GM23338 (cell line): ENCODE measurements around the gene ABCC1. TPM values are rescaled to one million over a fixed set of nuclear protein-coding genes. Genes with fewer than 3 reads are reported as not detected.
A peak's percentile ranks its signal among the peaks of the same experiment; 100 is the strongest.

Experiments used
- ATAC-seq: fragments of 200-7000 bp; cut with Tn5 transposase; 3 replicates; pipeline ENCODE4 v1.9.1; 2020
- DNase-seq: peaks from one replicate; pipeline ENCODE4 v3.0.0-alpha.2; 2015; ENCODE audit warnings: low spot score
- H2AFZ ChIP-seq: fragments of 200-600 bp; sonication (generic); 2 replicates; pipeline ENCODE4 v1.8.0; 2016; ENCODE audit warnings: antibody characterized with exemption, mild to moderate bottlenecking, moderate library complexity
- H3F3A ChIP-seq: fragments of 200-600 bp; sonication (generic); replicated peaks from 2 replicates; pipeline ENCODE4 v1.8.0; 2017; ENCODE audit warnings: antibody characterized with exemption, mixed run types, low read depth
- H3K27ac ChIP-seq: fragments of 200-600 bp; sonication (generic); 2 replicates; pipeline ENCODE4 v1.6.1; 2016; ENCODE audit warnings: low read depth
- H3K27me3 ChIP-seq: fragments of 200-600 bp; sonication (generic); 2 replicates; pipeline ENCODE4 v1.8.0; 2016; ENCODE audit warnings: mild to moderate bottlenecking, mixed run types, moderate library complexity; ENCODE audit not compliant: insufficient read depth
- H3K36me3 ChIP-seq: fragments of 200-600 bp; sonication (generic); 2 replicates; pipeline ENCODE4 v1.8.0; 2016; ENCODE audit warnings: mild to moderate bottlenecking; ENCODE audit not compliant: insufficient read depth
- H3K4me1 ChIP-seq: fragments of 200-600 bp; sonication (generic); 2 replicates; pipeline ENCODE4 v1.8.0; 2016; ENCODE audit warnings: mild to moderate bottlenecking, moderate library complexity; ENCODE audit not compliant: insufficient read depth
- H3K4me2 ChIP-seq: fragments of 200-600 bp; sonication (generic); 2 replicates; pipeline ENCODE4 v1.7.1; 2017; ENCODE audit warnings: mixed run types
- H3K4me3 ChIP-seq: fragments of 200-600 bp; sonication (generic); 2 replicates; pipeline ENCODE4 v1.6.1; 2016; ENCODE audit warnings: mixed run types
- H3K79me2 ChIP-seq: fragments of 200-600 bp; sonication (generic); replicated peaks from 2 replicates; pipeline ENCODE4 v1.8.0; 2017; ENCODE audit warnings: mild to moderate bottlenecking; ENCODE audit not compliant: insufficient read depth
- H3K9me2 ChIP-seq: fragments of 200-600 bp; sonication (generic); 2 replicates; pipeline ENCODE4 v1.8.0; 2017; ENCODE audit not compliant: insufficient read depth
- H4K20me1 ChIP-seq: fragments of 200-600 bp; sonication (generic); replicated peaks from 2 replicates; pipeline ENCODE4 v1.8.0; 2017; ENCODE audit warnings: mild to moderate bottlenecking; ENCODE audit not compliant: insufficient read depth
- H3K27ac Mint-ChIP-seq: 2 replicates; pipeline ENCODE4 v1.8.0; 2020; ENCODE audit warnings: inconsistent platforms, mild to moderate bottlenecking, moderate library complexity, mixed read lengths
- H3K27me3 Mint-ChIP-seq: 3 replicates; pipeline ENCODE4 v1.8.0; 2022; ENCODE audit warnings: low read depth, mild to moderate bottlenecking, moderate library complexity, mixed read lengths, inconsistent platforms; ENCODE audit not compliant: insufficient read depth, poor library complexity
- H3K36me3 Mint-ChIP-seq: 3 replicates; pipeline ENCODE4 v1.8.0; 2021; ENCODE audit warnings: low read depth, mild to moderate bottlenecking, inconsistent platforms, moderate library complexity, mixed read lengths
- H3K4me1 Mint-ChIP-seq: 3 replicates; pipeline ENCODE4 v1.8.0; 2020; ENCODE audit warnings: mild to moderate bottlenecking, inconsistent platforms, mixed read lengths
- H3K4me3 Mint-ChIP-seq: 3 replicates; pipeline ENCODE4 v1.8.0; 2021; ENCODE audit warnings: moderate library complexity, mild to moderate bottlenecking, inconsistent platforms, mixed read lengths
- H3K9me3 Mint-ChIP-seq: 3 replicates; pipeline ENCODE4 v1.8.0; 2020; ENCODE audit warnings: moderate library complexity, mild to moderate bottlenecking, inconsistent platforms, mixed read lengths
- CTCF ChIP-seq, 2 experiments: fragments of 200-600 bp in 1 of 2; sonication (generic) in 1 of 2; conservative IDR thresholded peaks; 2 replicates each; pipeline versions ENCODE4 v1.5.1 to v1.6.1; 2016 to 2017; ENCODE audit warnings: antibody characterized with exemption in 2 of 2, low read depth in 2 of 2, mild to moderate bottlenecking in 2 of 2, moderate library complexity in 1 of 2
- EZH2 ChIP-seq: fragments of 200-600 bp; sonication (generic); IDR thresholded peaks from one replicate; pipeline ENCODE4 v1.8.0; 2017; ENCODE audit warnings: antibody characterized with exemption, mild to moderate bottlenecking, low read depth; ENCODE audit not compliant: unreplicated experiment
- ZNF114 ChIP-seq: fragments of 250-450 bp; sonication (Bioruptor Pico); IDR thresholded peaks from 2 replicates; pipeline ENCODE4 v1.5.0; 2020; ENCODE audit warnings: mild to moderate bottlenecking, moderate library complexity
- polyA plus RNA-seq: library from polyadenylated mRNA; unstranded; fragments of >200 nt; fragmentation: Nextera tagmentation; extraction: Ambion mirVana; gene quantifications from 2 replicates; pipeline ENCODE4 v1.2.1, GENCODE V29; 2016
- total RNA-seq: library from RNA; depleted of rRNA; stranded (reverse); fragments of >200 nt; shearing (Covaris generic); gene quantifications from 2 replicates; pipeline ENCODE4 v1.2.3, GENCODE V29; 2014
- TF ChIP-seq, protein P1 (sequence below): fragments of 250-450 bp; sonication (Bioruptor Pico); IDR thresholded peaks from 2 replicates; pipeline ENCODE4 v1.5.0; 2020; ENCODE audit warnings: mild to moderate bottlenecking, moderate library complexity

ABCC1 gene
- total and polyA plus RNA-seq, 2 experiments from 2014 or later, result 11.0 to 46.6 TPM

DNA sequence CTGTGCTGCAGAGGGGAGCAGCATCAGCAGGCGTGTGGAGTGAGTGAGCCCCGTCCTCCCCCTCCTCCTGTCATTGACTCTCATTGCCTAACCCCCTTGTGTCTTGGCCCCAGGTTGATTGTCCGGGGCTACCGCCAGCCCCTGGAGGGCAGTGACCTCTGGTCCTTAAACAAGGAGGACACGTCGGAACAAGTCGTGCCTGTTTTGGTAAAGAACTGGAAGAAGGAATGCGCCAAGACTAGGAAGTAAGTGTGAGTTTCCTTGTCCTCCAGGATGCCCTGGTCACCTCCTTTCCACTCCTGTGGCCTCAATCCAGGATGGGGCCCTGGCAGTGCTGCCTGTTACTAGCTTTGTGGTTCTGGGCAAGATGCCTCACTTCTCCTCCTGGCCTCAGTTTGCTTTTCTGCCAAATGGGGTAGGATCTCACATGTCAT, 87.0 kb downstream of the ABCC1 start (continued):
- TF ChIP-seq, protein P1, sequence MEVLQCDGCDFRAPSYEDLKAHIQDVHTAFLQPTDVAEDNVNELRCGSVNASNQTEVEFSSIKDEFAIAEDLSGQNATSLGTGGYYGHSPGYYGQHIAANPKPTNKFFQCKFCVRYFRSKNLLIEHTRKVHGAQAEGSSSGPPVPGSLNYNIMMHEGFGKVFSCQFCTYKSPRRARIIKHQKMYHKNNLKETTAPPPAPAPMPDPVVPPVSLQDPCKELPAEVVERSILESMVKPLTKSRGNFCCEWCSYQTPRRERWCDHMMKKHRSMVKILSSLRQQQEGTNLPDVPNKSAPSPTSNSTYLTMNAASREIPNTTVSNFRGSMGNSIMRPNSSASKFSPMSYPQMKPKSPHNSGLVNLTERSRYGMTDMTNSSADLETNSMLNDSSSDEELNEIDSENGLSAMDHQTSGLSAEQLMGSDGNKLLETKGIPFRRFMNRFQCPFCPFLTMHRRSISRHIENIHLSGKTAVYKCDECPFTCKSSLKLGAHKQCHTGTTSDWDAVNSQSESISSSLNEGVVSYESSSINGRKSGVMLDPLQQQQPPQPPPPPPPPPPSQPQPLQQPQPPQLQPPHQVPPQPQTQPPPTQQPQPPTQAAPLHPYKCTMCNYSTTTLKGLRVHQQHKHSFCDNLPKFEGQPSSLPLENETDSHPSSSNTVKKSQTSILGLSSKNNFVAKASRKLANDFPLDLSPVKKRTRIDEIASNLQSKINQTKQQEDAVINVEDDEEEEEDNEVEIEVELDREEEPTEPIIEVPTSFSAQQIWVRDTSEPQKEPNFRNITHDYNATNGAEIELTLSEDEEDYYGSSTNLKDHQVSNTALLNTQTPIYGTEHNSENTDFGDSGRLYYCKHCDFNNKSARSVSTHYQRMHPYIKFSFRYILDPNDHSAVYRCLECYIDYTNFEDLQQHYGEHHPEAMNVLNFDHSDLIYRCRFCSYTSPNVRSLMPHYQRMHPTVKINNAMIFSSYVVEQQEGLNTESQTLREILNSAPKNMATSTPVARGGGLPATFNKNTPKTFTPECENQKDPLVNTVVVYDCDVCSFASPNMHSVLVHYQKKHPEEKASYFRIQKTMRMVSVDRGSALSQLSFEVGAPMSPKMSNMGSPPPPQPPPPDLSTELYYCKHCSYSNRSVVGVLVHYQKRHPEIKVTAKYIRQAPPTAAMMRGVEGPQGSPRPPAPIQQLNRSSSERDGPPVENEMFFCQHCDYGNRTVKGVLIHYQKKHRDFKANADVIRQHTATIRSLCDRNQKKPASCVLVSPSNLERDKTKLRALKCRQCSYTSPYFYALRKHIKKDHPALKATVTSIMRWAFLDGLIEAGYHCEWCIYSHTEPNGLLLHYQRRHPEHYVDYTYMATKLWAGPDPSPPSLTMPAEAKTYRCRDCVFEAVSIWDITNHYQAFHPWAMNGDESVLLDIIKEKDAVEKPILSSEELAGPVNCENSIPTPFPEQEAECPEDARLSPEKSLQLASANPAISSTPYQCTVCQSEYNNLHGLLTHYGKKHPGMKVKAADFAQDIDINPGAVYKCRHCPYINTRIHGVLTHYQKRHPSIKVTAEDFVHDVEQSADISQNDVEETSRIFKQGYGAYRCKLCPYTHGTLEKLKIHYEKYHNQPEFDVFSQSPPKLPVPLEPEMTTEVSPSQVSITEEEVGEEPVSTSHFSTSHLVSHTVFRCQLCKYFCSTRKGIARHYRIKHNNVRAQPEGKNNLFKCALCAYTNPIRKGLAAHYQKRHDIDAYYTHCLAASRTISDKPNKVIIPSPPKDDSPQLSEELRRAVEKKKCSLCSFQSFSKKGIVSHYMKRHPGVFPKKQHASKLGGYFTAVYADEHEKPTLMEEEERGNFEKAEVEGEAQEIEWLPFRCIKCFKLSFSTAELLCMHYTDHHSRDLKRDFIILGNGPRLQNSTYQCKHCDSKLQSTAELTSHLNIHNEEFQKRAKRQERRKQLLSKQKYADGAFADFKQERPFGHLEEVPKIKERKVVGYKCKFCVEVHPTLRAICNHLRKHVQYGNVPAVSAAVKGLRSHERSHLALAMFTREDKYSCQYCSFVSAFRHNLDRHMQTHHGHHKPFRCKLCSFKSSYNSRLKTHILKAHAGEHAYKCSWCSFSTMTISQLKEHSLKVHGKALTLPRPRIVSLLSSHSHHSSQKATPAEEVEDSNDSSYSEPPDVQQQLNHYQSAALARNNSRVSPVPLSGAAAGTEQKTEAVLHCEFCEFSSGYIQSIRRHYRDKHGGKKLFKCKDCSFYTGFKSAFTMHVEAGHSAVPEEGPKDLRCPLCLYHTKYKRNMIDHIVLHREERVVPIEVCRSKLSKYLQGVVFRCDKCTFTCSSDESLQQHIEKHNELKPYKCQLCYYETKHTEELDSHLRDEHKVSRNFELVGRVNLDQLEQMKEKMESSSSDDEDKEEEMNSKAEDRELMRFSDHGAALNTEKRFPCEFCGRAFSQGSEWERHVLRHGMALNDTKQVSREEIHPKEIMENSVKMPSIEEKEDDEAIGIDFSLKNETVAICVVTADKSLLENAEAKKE (CRISPR knock-in tag), result no peak

DNA sequence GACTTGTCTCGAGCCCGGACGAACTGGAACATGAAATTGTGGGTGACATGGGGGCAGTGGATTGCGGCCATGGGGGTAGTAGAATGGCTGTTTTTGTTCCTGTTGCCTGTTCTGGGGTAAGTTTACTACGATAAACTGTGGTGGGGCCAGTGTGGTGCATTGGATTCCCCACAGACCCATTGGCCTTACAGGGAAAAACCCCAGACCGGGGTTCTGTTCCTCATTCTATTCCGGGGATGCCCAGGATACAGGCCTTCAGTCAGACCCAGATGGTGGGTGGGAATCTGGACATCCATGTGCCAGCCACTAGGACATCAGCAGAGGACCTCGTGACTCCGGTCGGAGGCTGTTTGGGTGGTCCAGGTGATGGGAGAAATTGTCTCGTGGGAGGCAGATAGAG, 88.1 kb downstream of the ABCC1 start:
- Histone ChIP-seq H3K79me2 (no peaks in the 10 kb centered on the region; the same call in 1 of the 2 replicates), H3K27me3 (no peaks in the 10 kb centered on the region), H4K20me1 (peaks cover 5% of the 10 kb centered on the region; the same call in 1 of the 2 replicates), H3F3A (no peaks in the 10 kb centered on the region), H3K36me3 (peaks cover 10% of the 10 kb centered on the region), H3K27ac (no peak overlapping the region), H3K4me1 (peaks cover 5% of the 10 kb centered on the region), H3K4me3 (no peak overlapping the region), H2AFZ (no peak overlapping the region), H3K9me2 (no peaks in the 10 kb centered on the region), H3K4me2 (no peak overlapping the region)
- Mint-ChIP-seq H3K4me3 (no peak overlapping the region), H3K27me3 (peaks cover 4% of the 10 kb centered on the region), H3K4me1 (peaks cover 5% of the 10 kb centered on the region), H3K27ac (peak overlapping the region; percentile 17; the same call in 1 of the 2 replicates), H3K9me3 (no peaks in the 10 kb centered on the region), H3K36me3 (peaks cover 67% of the 10 kb centered on the region)
- ATAC-seq (no peak), DNase-seq (no peak)
- TF ChIP-seq ZNF114 (CRISPR knock-in tag), result no peak
- no peak for TF ChIP-seq EZH2
- no peak for TF ChIP-seq CTCF (conservative IDR thresholded peaks at IDR 0.05; ENCODE audit: low read depth in 2 of 2)
